GM12878 (cell line): ENCODE measurements around the gene FNDC3A. TPM values are rescaled to one million over a fixed set of nuclear protein-coding genes. Genes with fewer than 3 reads are reported as not detected.

Experiments
- ATAC-seq: fragments of 200-7000 bp; cut with Tn5 transposase; 3 replicates; pipeline ENCODE4 v1.9.1; 2020; ENCODE audit warnings: mild to moderate bottlenecking, moderate library complexity
- BruUV-seq: library from RNA; stranded (reverse); fragments of 400-500 nt; replicated peaks from 2 replicates; lab custom pipeline; 2021; lab: Mats Ljungman, UMichigan
- CTCF ChIA-PET: fragments of 300-600 bp; sonication (Branson Sonifier 250); formaldehyde crosslinking; extraction: SDS; loops from one replicate; lab custom pipeline; 2021; ENCODE audit warnings: inconsistent platforms; lab: Yijun Ruan, JAX
- POLR2A ChIA-PET: fragments of 350-600 bp; formaldehyde crosslinking; extraction: SDS; loops from one replicate; lab custom pipeline; 2021; ENCODE audit warnings: inconsistent platforms; lab: Charles Lee
- RAD21 ChIA-PET: fragments of 300-600 bp; sonication (Branson Sonifier 250); formaldehyde crosslinking; loops from one replicate; lab custom pipeline; 2023; ENCODE audit warnings: antibody characterized with exemption; ENCODE audit not compliant: unreplicated experiment; lab: Charles Lee
- SMC1A ChIA-PET: fragments of 300-600 bp; sonication (Branson Sonifier 250); formaldehyde crosslinking; loops from one replicate; lab custom pipeline; 2023; ENCODE audit not compliant: unreplicated experiment, uncharacterized antibody; lab: Charles Lee
- DNase-seq: peaks from one replicate; pipeline ENCODE4 v3.0.0-alpha.2; 2011; ENCODE audit warnings: low read depth, low spot score
- FAIRE-seq: peaks from 3 replicates; lab custom pipeline; 2011; peaks lifted over from hg19 to GRCh38; lab: Jason Lieb, UNC
- H2AFZ ChIP-seq: 2 replicates; pipeline ENCODE4 v1.6.0; 2011; ENCODE audit warnings: low read depth, low read length, control low read depth; ENCODE audit not compliant: control insufficient read depth
- H3K27ac ChIP-seq: 2 replicates; pipeline ENCODE4 v1.5.1; 2011; ENCODE audit warnings: control low read depth; ENCODE audit not compliant: control insufficient read depth, insufficient read depth
- H3K27me3 ChIP-seq, 2 experiments: replicated peaks in 1 of 2; 2 replicates each; pipeline versions ENCODE4 v1.6.0 to v1.6.1; 2011; ENCODE audit warnings: low read length in 1 of 2; ENCODE audit not compliant: control insufficient read depth in 2 of 2, insufficient read depth in 2 of 2
- H3K36me3 ChIP-seq, 2 experiments: 2 replicates each; pipeline ENCODE4 v1.5.1; 2011; ENCODE audit warnings: low read length in 1 of 2; ENCODE audit not compliant: control insufficient read depth in 2 of 2, insufficient read depth in 2 of 2
- H3K4me1 ChIP-seq: 2 replicates; pipeline ENCODE4 v1.6.1; 2011; ENCODE audit warnings: mild to moderate bottlenecking, low read length, moderate library complexity, mixed read lengths; ENCODE audit not compliant: control insufficient read depth, insufficient read depth
- H3K4me2 ChIP-seq: 2 replicates; pipeline ENCODE4 v1.6.0; 2011; ENCODE audit warnings: control low read depth; ENCODE audit not compliant: control insufficient read depth, insufficient read depth
- H3K4me3 ChIP-seq: fragments of 200-600 bp; sonication (generic); 2 replicates; pipeline ENCODE4 v1.5.1; 2016
- H3K79me2 ChIP-seq: 2 replicates; pipeline ENCODE4 v1.6.0; 2011; ENCODE audit warnings: low read length; ENCODE audit not compliant: control insufficient read depth, insufficient read depth
- H3K9ac ChIP-seq: 2 replicates; pipeline ENCODE4 v1.8.0; 2011; ENCODE audit warnings: low read length, control low read depth, mixed read lengths; ENCODE audit not compliant: control insufficient read depth, insufficient read depth
- H3K9me3 ChIP-seq: replicated peaks from 3 replicates; pipeline ENCODE4 v1.5.1; 2011; ENCODE audit warnings: mild to moderate bottlenecking, low read length; ENCODE audit not compliant: control insufficient read depth, insufficient read depth
- H4K20me1 ChIP-seq: 2 replicates; pipeline ENCODE4 v1.6.0; 2011; ENCODE audit not compliant: control insufficient read depth, insufficient read depth
- BACH1 ChIP-seq: fragments of 450-650 bp; IDR thresholded peaks from 2 replicates; pipeline ENCODE4 v1.6.1; 2017; ENCODE audit warnings: mild to moderate bottlenecking, borderline replicate concordance
- BCLAF1 ChIP-seq: fragments of 450-650 bp; IDR thresholded peaks from 2 replicates; pipeline ENCODE4 v1.6.1; 2017; ENCODE audit warnings: antibody characterized with exemption, mild to moderate bottlenecking, moderate library complexity
- BMI1 ChIP-seq: fragments of 450-650 bp; IDR thresholded peaks from 2 replicates; pipeline ENCODE4 v1.6.1; 2016; ENCODE audit warnings: mild to moderate bottlenecking, moderate library complexity, borderline replicate concordance
- CBFB ChIP-seq: IDR thresholded peaks from 2 replicates; pipeline ENCODE4 v1.6.1; 2016; ENCODE audit warnings: antibody characterized with exemption, low read depth
- CEBPB ChIP-seq, 2 experiments: fragments of 150-350 bp in 1 of 2; IDR thresholded peaks; 2 replicates each; pipeline ENCODE4 v1.6.1; 2012 to 2014; ENCODE audit warnings: low read depth in 2 of 2, low read length in 2 of 2, borderline replicate concordance in 1 of 2, inconsistent platforms in 1 of 2
- DPF2 ChIP-seq: fragments of 450-650 bp; IDR thresholded peaks from 2 replicates; pipeline ENCODE4 v1.6.1; 2017; ENCODE audit warnings: mild to moderate bottlenecking
- FOXK2 ChIP-seq: fragments of 450-650 bp; IDR thresholded peaks from 2 replicates; pipeline ENCODE4 v1.6.1; 2017; ENCODE audit warnings: mild to moderate bottlenecking, moderate library complexity
- NFYA ChIP-seq: IDR thresholded peaks from 2 replicates; pipeline ENCODE4 v1.6.1; 2011; ENCODE audit warnings: low read depth, mild to moderate bottlenecking, low read length, improper control_type of control experiment, borderline replicate concordance
- PRDM15 ChIP-seq: fragments of 450-650 bp; formaldehyde crosslinking; IDR thresholded peaks from 2 replicates; pipeline ENCODE4 v1.4.0; 2020; ENCODE audit warnings: mild to moderate bottlenecking, moderate library complexity
- SREBF1 ChIP-seq: IDR thresholded peaks from 2 replicates; pipeline ENCODE4 v1.6.1; 2012; ENCODE audit warnings: mild to moderate bottlenecking, low read length
- WGBS: methylation state at CpG from one replicate; pipeline ENCODE4 v1.1.6; 2016; ENCODE audit warnings: low lambda C conversion rate; ENCODE audit not compliant: insufficient replicate concordance, insufficient coverage; ENCODE audit errors: missing lambda C conversion rate; 5-methylcytosine and 5-hydroxymethylcytosine counted together
- in situ Hi-C: fragments of 300-500 bp; cut with MboI; formaldehyde crosslinking; loops from 9 replicates; pipeline ENCODE4 v1.14.3; 2018; ENCODE audit warnings: mixed read lengths
- intact Hi-C: fragments of 100-400 bp; cut with micrococcal nuclease; formaldehyde crosslinking; loops from one replicate; pipeline ENCODE4 v1.14.2; 2022; ENCODE audit not compliant: unreplicated experiment
- polyA plus RNA-seq, 11 experiments: library from polyadenylated mRNA; depleted of rRNA in 4 of 11; unstranded in 6 of 11; stranded (reverse) in 5 of 11; fragments of >200 nt; fragmentation: Nextera tagmentation in 4 of 11; fragmentation: Illumina TruSeq in 1 of 11; extraction: Ambion mirVana in 4 of 11; extraction: Trizol in 1 of 11; gene quantifications; 1 replicate in 1 of 11; 2 replicates in 10 of 11; pipeline versions ENCODE4 v1.2.1 to v1.2.3, GENCODE V29; 2011 to 2016; ENCODE audit warnings: inconsistent platforms in 2 of 11, missing spikeins in 2 of 11, low read depth in 1 of 11
- total RNA-seq, 4 experiments: library from RNA; depleted of rRNA in 3 of 4; stranded (reverse); fragments of >200 nt in 3 of 4; fragmentation: Illumina TruSeq in 1 of 4; extraction: Trizol in 1 of 4; gene quantifications; 2 replicates each; pipeline versions ENCODE4 v1.2.1 to v1.2.3, GENCODE V29; 2013 to 2021
- TF ChIP-seq, protein P1 (sequence below): IDR thresholded peaks from 2 replicates; pipeline ENCODE4 v1.6.1; 2011; ENCODE audit warnings: low read depth, mild to moderate bottlenecking, low read length, moderate library complexity, borderline replicate concordance; ENCODE audit errors: extremely low read depth

FNDC3A gene
- total and polyA plus RNA-seq, 10 of the 15 experiments (the other 5 are each of a cell fraction or from before 2014, with no cell fraction given): 6.3 to 46.4 (median 22.8) TPM

GRCh38 chr13:48938308-48938943, 37.3 kb upstream of the FNDC3A start:
- in situ Hi-C loops: no loop called here
- Histone ChIP-seq H4K20me1 (no peaks in the 10 kb centered on the region), H2AFZ (no peak overlapping the region), H3K4me2 (no peak overlapping the region), H3K9me3 (no peaks in the 10 kb centered on the region), H3K27ac (no peak overlapping the region), H3K27me3 (no peaks in the 10 kb centered on the region), H3K9ac (no peak overlapping the region), H3K36me3 (no peaks in the 10 kb centered on the region), H3K4me3 (no peak overlapping the region), H3K4me1 (no peaks in the 10 kb centered on the region), H3K79me2 (no peaks in the 10 kb centered on the region)
- ATAC-seq (no peak), DNase-seq (no peak), FAIRE-seq (no peak)
- SMC1A ChIA-PET: no interaction called here
- TF ChIP-seq DPF2: no peak
- TF ChIP-seq BMI1: no peak
- TF ChIP-seq, protein P1, sequence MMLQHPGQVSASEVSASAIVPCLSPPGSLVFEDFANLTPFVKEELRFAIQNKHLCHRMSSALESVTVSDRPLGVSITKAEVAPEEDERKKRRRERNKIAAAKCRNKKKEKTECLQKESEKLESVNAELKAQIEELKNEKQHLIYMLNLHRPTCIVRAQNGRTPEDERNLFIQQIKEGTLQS: no peak
- TF ChIP-seq SREBF1: no peak
- TF ChIP-seq BACH1: no peak
- CTCF ChIA-PET: no interaction called here
- intact Hi-C loops: no loop called here
- POLR2A ChIA-PET: no interaction called here
- no TSS peak for BruUV-seq
- RAD21 ChIA-PET: no interaction called here

- in situ Hi-C loops (no loop called here), intact Hi-C loops (no loop called here)
- Histone ChIP-seq H3K9ac (no peak overlapping the region), H3K27me3 (no peaks in the 10 kb centered on the region), H3K4me2 (no peak overlapping the region), H4K20me1 (no peaks in the 10 kb centered on the region), H3K36me3 (no peaks in the 10 kb centered on the region), H3K79me2 (no peaks in the 10 kb centered on the region), H3K4me3 (no peak overlapping the region), H2AFZ (no peak overlapping the region), H3K4me1 (no peaks in the 10 kb centered on the region), H3K9me3 (no peaks in the 10 kb centered on the region), H3K27ac (no peak overlapping the region)
- ChIA-PET POLR2A (no interaction called here), CTCF (no interaction called here), SMC1A (no interaction called here), RAD21 (no interaction called here)
- FAIRE-seq (no peak), ATAC-seq (no peak), DNase-seq (no peak)
- 39% methylated on average over 2 of the region's 2 CpGs for WGBS
- no TSS peak for BruUV-seq
- TF ChIP-seq CEBPB (IDR thresholded peaks at IDR 0.05; ENCODE audit: borderline replicate concordance in 1 of 2, low read depth in 2 of 2, low read length in 2 of 2) (no peak), CBFB (no peak), BCLAF1 (no peak), NFYA (no peak), PRDM15 (CRISPR knock-in tag) (no peak), FOXK2 (no peak)
These were observed 36.0 kb upstream of the FNDC3A start for GRCh38 chr13:48939728-48940127.
